Kidney tubule cell (primary cell): ENCODE results near the gene ATP6V0D1.
A peak's percentile ranks its signal among the peaks of the same experiment; 100 is the strongest.

Experiments used
- DNase-seq: peaks from one replicate; pipeline ENCODE4 v3.0.0-alpha.2; 2018; ENCODE audit warnings: low spot score

The ATP6V0D1 gene

GRCh38 chr16:67407176-67407787 lies 73.7 kb downstream of the ATP6V0D1 start:
- DNase-seq, result no peak

- peak; percentile 48 for DNase-seq
Observed at GRCh38 chr16:67406111-67406971, 74.6 kb downstream of the ATP6V0D1 start.

DNA sequence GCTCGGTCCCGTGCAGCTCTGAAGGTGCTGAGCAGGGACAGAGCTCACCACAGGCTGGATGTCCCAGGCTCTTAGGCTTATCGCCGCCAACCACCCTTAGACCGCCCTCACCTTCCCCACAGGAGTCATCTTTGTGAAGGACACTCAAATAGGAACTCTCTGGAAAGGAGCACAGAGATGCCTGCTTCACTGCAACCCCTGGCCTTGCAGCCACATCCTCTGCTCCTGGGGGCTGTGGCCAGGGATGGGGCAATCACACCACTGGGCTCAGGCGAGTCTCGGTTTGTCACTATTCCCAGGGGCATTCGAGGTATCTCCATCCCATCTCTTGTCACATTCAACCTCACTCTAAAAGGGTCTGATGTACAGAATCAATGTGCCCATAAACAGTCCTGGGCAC lies 75.6 kb downstream of the ATP6V0D1 start:
- DNase-seq, result no peak

DNA sequence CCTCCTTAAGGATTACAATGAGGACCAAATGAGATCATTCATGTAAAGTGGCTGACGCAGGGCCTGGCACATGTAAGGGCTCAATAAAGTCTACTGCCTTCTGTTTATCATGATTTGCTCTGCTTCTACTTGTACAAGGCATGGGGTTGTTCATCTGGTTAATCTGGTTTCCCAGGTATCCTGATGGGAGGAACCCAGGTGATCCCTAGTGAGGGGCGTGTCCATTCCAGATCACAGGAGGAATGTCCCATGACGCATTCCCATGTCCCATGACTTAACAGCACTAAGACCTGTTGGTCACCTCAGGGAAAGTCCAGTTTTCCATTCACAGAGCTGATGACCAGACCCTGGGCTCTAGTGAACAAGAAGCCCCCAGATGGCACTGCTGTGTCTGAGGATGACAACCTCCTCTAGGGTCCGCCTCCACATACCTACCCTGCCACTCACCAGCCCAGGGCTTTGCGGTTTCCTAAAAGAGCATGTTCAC lies 76.2 kb downstream of the ATP6V0D1 start:
- peak; percentile 95 for DNase-seq

DNA sequence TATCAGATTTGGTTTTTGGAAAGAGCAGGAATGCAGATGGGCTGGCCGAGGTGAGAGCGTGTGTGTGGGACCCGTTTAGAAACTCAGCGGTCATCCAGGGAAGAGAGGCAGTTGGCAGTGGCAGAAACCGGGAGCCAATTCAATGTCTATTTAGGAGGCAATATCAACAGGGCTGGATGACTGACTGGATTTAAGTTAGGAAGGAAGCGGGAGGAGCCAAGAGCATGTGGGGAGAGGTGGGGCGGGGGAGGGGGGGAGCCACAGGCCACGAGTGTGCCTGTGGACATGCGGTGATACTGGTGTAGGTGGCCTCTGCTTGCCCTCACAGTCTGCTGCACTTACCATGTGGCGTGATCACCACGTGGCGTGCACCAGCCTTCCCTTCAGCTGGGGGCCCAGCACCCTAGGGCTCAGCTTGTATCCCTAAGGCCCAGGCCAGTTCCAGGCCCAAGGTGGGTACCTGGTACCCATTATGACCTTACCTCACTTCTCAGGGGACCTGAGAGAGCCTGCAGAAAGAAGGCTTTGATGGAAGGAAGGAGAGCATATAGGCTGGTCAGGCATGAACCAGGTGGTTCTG lies 76.9 kb downstream of the ATP6V0D1 start:
- no peak for DNase-seq

GRCh38 chr16:67400901-67401300 lies 80.1 kb downstream of the ATP6V0D1 start:
- no peak for DNase-seq

DNA sequence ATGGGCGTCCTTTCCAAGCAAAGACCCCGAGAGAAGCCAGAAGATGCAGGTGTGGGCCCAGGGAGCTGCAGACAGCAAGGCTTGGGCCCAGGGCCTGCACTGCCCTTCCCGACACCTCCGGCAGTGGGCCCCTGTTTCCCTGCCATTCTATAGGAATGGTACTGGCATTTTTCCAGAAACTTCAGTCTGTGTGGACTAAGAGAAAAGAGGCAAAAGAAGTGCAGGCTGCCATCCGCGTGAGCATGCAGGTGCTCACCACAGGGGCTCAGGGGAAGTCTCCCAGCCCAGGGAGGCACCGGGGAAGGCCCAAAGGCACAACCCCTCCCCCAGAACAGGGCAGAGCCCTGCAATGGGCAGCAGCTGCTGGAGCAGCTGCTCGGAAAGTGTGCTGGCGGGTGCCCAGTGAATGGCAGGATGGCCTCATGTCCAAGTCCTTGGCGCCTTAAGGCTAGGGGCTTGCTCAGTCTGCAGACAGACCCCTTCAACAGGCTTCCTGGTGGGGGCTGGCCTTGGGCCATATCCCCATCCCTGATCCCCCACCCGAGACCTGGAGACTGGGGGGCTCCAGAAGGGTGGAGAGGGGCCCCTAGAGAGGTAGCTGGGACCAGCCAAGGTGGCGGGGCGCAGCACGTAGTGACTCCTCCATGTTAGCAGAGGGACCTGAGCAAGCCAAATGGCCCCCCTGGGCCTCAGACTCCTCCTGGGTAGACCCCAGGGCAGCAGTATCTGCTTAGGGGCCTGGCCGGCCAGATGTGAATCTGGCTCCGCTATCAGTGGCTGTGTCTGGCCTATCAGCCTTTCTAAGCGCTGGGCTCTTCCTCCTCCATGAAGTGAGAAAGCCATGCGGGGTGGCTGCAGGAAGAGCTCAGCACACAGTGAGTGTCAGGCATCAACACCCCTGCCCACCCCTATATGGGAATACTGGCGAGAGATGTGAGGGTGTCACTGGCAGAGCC lies 80.9 kb downstream of the ATP6V0D1 start:
- DNase-seq, result no peak

DNA sequence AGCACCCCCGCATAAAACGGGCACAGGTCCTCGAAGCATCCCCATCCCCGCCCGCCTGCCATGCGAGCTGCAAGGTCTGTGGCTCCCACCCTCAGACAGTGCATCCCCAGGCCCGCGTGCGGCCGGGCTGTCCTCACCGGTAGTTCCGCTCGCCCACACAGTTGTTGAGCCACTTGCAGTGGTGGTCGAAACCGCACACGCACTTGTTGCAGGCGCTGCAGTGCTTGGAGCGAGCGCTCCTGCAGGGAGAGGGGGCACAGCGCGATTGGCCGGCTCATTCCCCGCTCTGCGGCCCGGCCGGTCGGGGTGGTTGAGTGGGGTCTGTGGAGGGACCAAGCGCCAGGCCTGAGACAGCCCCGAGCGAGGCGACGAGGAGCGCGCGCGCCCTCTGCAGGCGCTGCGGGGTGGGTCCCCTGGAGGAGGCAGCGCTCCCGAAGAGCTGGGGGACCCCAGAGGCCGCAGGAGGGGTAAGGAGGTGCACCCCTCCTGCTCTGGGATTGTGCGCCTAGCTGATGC lies 81.7 kb downstream of the ATP6V0D1 start:
- no peak for DNase-seq

DNA sequence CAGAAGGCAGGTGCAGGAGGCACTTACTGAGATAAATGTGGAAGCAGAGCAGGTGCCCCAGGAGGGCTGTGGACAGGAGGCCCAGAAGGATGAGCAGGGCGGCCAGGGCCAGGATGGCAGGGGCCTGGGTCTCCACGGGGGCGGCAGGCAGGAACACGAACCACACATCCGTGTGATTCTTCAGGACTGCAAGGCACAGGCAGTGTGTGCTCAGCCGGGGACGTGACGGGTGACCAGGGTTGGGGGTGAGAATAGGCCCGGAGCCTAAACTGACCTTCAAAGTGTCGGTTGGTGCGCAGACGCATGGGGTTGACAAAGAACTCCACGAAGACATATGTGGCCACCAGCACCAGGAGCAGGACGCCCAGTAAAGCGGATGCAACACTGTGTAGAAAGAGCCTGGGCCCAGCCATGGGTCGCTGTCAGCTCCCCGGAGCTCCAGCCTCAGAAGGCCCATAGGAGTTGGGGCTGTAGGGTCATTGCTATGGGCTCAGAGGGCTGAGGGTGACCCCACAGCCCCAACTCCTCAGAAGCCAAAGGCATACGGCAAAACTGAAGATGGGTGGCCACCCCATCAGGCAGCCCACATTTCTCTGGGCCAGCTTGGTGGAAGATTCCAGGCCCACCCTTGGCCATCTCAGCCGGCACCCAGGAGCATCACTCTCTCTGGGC lies 82.3 kb downstream of the ATP6V0D1 start:
- DNase-seq, result no peak

- peak; percentile 61 for DNase-seq
Observed at GRCh38 chr16:67397812-67398545, 83.0 kb downstream of the ATP6V0D1 start.

DNA sequence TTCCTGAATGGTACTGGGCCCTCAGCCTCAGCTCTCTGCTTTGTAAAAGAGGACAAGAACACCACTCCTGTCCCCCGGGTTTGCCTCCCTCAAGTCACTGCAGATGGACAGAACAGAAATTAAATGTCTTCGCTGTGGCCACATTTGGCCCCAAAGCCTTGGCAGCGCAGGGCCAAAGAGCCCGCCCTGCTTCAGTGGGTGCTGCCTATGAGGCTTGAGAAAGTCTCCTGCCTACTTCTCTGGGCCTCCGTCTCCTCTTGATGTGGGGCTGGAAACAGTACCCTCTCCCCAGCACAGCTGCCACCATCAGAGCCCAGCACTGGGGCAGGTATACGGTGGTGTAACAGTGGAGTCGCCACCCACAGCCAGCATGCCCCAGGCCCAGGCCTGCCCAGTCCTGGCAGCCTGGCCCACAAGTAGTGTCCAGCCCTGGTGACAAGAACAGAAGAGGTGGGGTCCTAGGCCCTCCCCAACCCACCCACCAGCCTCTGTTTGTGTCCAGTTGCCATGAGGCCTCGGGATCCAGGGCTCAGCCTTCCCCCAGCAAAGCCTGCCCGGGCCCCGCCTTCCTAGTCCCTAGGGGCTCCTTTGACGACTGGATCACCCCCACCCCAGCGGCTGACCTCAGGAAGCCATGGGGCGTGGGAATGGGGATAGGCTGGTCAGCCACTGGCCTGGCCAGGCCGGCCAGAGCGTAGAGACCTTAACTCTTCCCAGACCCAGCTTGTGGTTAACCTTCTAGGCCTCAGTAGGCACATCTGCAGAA lies 83.7 kb downstream of the ATP6V0D1 start:
- no peak for DNase-seq

GRCh38 chr16:67396159-67397035 lies 84.6 kb downstream of the ATP6V0D1 start:
- peak; percentile 90 for DNase-seq

DNA sequence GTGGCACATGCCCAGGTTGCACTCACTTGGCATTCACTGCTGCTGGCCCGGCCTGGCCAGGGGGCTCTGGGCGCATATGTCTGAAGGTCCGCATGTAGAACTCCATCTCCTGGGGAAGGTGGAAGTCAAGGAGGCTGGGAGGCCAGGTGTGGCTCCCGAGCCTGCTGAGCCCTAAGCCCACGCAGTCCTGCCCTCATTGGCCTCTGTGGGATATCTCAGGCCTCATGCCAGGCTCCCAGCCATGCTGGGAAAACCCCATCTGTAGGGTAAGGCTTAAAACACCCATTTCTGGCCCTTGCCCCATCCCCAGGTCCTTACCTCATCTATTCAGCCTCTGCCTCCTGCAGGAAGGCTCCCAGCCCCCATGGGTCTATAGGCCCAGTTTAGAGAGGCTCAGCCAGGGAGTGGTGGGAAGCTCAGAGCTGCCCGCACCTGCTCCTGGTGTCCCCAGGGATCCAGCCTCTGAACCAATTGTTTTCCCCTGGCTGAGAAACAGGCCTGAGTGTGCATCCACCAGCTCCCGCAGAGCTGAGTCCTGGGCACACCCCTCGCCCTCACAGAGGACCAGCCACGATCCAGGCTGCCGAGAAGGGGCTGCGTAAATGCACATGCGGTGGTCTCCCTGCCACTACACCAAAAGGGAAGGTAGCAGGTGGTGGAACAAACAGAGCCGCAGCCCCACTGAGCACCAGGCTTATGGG lies 85.3 kb downstream of the ATP6V0D1 start:
- DNase-seq, result peak; percentile 47

- no peak for DNase-seq
Observed at GRCh38 chr16:67395105-67395457, 85.9 kb downstream of the ATP6V0D1 start.

GRCh38 chr16:67394155-67395104 lies 86.5 kb downstream of the ATP6V0D1 start:
- DNase-seq, result no peak

- DNase-seq, result no peak
Observed at GRCh38 chr16:67393788-67394154, 87.2 kb downstream of the ATP6V0D1 start.
